GM23338 (cell line): ENCODE results near the gene AXIN1. TPM values are rescaled to one million over a fixed set of nuclear protein-coding genes. Genes with fewer than 3 reads are reported as not detected.

Source experiments
- ATAC-seq: fragments of 200-7000 bp; cut with Tn5 transposase; 3 replicates; pipeline ENCODE4 v1.9.1; 2020
- DNase-seq: peaks from one replicate; pipeline ENCODE4 v3.0.0-alpha.2; 2015; ENCODE audit warnings: low spot score
- H2AFZ ChIP-seq: fragments of 200-600 bp; sonication (generic); 2 replicates; pipeline ENCODE4 v1.8.0; 2016; ENCODE audit warnings: antibody characterized with exemption, mild to moderate bottlenecking, moderate library complexity
- H3F3A ChIP-seq: fragments of 200-600 bp; sonication (generic); replicated peaks from 2 replicates; pipeline ENCODE4 v1.8.0; 2017; ENCODE audit warnings: antibody characterized with exemption, mixed run types, low read depth
- H3K27ac ChIP-seq: fragments of 200-600 bp; sonication (generic); 2 replicates; pipeline ENCODE4 v1.6.1; 2016; ENCODE audit warnings: low read depth
- H3K27me3 ChIP-seq: fragments of 200-600 bp; sonication (generic); 2 replicates; pipeline ENCODE4 v1.8.0; 2016; ENCODE audit warnings: mild to moderate bottlenecking, mixed run types, moderate library complexity; ENCODE audit not compliant: insufficient read depth
- H3K36me3 ChIP-seq: fragments of 200-600 bp; sonication (generic); 2 replicates; pipeline ENCODE4 v1.8.0; 2016; ENCODE audit warnings: mild to moderate bottlenecking; ENCODE audit not compliant: insufficient read depth
- H3K4me1 ChIP-seq: fragments of 200-600 bp; sonication (generic); 2 replicates; pipeline ENCODE4 v1.8.0; 2016; ENCODE audit warnings: mild to moderate bottlenecking, moderate library complexity; ENCODE audit not compliant: insufficient read depth
- H3K4me2 ChIP-seq: fragments of 200-600 bp; sonication (generic); 2 replicates; pipeline ENCODE4 v1.7.1; 2017; ENCODE audit warnings: mixed run types
- H3K4me3 ChIP-seq: fragments of 200-600 bp; sonication (generic); 2 replicates; pipeline ENCODE4 v1.6.1; 2016; ENCODE audit warnings: mixed run types
- H3K79me2 ChIP-seq: fragments of 200-600 bp; sonication (generic); replicated peaks from 2 replicates; pipeline ENCODE4 v1.8.0; 2017; ENCODE audit warnings: mild to moderate bottlenecking; ENCODE audit not compliant: insufficient read depth
- H3K9me2 ChIP-seq: fragments of 200-600 bp; sonication (generic); 2 replicates; pipeline ENCODE4 v1.8.0; 2017; ENCODE audit not compliant: insufficient read depth
- H4K20me1 ChIP-seq: fragments of 200-600 bp; sonication (generic); replicated peaks from 2 replicates; pipeline ENCODE4 v1.8.0; 2017; ENCODE audit warnings: mild to moderate bottlenecking; ENCODE audit not compliant: insufficient read depth
- H3K27ac Mint-ChIP-seq: 2 replicates; pipeline ENCODE4 v1.8.0; 2020; ENCODE audit warnings: inconsistent platforms, mild to moderate bottlenecking, moderate library complexity, mixed read lengths
- H3K27me3 Mint-ChIP-seq: 3 replicates; pipeline ENCODE4 v1.8.0; 2022; ENCODE audit warnings: low read depth, mild to moderate bottlenecking, moderate library complexity, mixed read lengths, inconsistent platforms; ENCODE audit not compliant: insufficient read depth, poor library complexity
- H3K36me3 Mint-ChIP-seq: 3 replicates; pipeline ENCODE4 v1.8.0; 2021; ENCODE audit warnings: low read depth, mild to moderate bottlenecking, inconsistent platforms, moderate library complexity, mixed read lengths
- H3K4me1 Mint-ChIP-seq: 3 replicates; pipeline ENCODE4 v1.8.0; 2020; ENCODE audit warnings: mild to moderate bottlenecking, inconsistent platforms, mixed read lengths
- H3K4me3 Mint-ChIP-seq: 3 replicates; pipeline ENCODE4 v1.8.0; 2021; ENCODE audit warnings: moderate library complexity, mild to moderate bottlenecking, inconsistent platforms, mixed read lengths
- H3K9me3 Mint-ChIP-seq: 3 replicates; pipeline ENCODE4 v1.8.0; 2020; ENCODE audit warnings: moderate library complexity, mild to moderate bottlenecking, inconsistent platforms, mixed read lengths
- CREB1 ChIP-seq: fragments of 250-450 bp; sonication (Bioruptor Pico); IDR thresholded peaks from 2 replicates; pipeline ENCODE4 v1.5.0; 2020; ENCODE audit warnings: low read depth, mild to moderate bottlenecking, moderate library complexity
- CTCF ChIP-seq, 2 experiments: fragments of 200-600 bp in 1 of 2; sonication (generic) in 1 of 2; conservative IDR thresholded peaks; 2 replicates each; pipeline versions ENCODE4 v1.5.1 to v1.6.1; 2016 to 2017; ENCODE audit warnings: antibody characterized with exemption in 2 of 2, low read depth in 2 of 2, mild to moderate bottlenecking in 2 of 2, moderate library complexity in 1 of 2
- EZH2 ChIP-seq: fragments of 200-600 bp; sonication (generic); IDR thresholded peaks from one replicate; pipeline ENCODE4 v1.8.0; 2017; ENCODE audit warnings: antibody characterized with exemption, mild to moderate bottlenecking, low read depth; ENCODE audit not compliant: unreplicated experiment
- EZH2phosphoT487 ChIP-seq: fragments of 200-600 bp; sonication (generic); IDR thresholded peaks from one replicate; pipeline ENCODE4 v1.8.1; 2018; ENCODE audit warnings: antibody characterized with exemption; ENCODE audit not compliant: unreplicated experiment
- JUNB ChIP-seq: IDR thresholded peaks from one replicate; pipeline ENCODE4 v1.6.1; 2016; ENCODE audit warnings: antibody characterized with exemption; ENCODE audit not compliant: unreplicated experiment
- NANOG ChIP-seq: IDR thresholded peaks from 2 replicates; pipeline ENCODE4 v1.6.1; 2016; ENCODE audit warnings: antibody characterized with exemption, borderline replicate concordance
- POLR2AphosphoS5 ChIP-seq: IDR thresholded peaks from 2 replicates; pipeline ENCODE4 v1.6.1; 2016; ENCODE audit warnings: antibody characterized with exemption, low read depth
- REST ChIP-seq: IDR thresholded peaks from one replicate; pipeline ENCODE4 v1.6.1; 2018; ENCODE audit warnings: antibody characterized with exemption; ENCODE audit not compliant: unreplicated experiment
- STAT1 ChIP-seq: IDR thresholded peaks from one replicate; pipeline ENCODE4 v1.6.1; 2016; ENCODE audit warnings: antibody characterized with exemption; ENCODE audit not compliant: unreplicated experiment
- ZNF114 ChIP-seq: fragments of 250-450 bp; sonication (Bioruptor Pico); IDR thresholded peaks from 2 replicates; pipeline ENCODE4 v1.5.0; 2020; ENCODE audit warnings: mild to moderate bottlenecking, moderate library complexity
- ZNF331 ChIP-seq: fragments of 250-450 bp; sonication (Bioruptor Pico); IDR thresholded peaks from 2 replicates; pipeline ENCODE4 v1.5.0; 2020; ENCODE audit warnings: low read depth, mild to moderate bottlenecking, moderate library complexity
- ZNF462 ChIP-seq: fragments of 250-450 bp; sonication (Bioruptor Pico); IDR thresholded peaks from 2 replicates; pipeline ENCODE4 v1.5.0; 2020; ENCODE audit warnings: mild to moderate bottlenecking, moderate library complexity
- polyA plus RNA-seq: library from polyadenylated mRNA; unstranded; fragments of >200 nt; fragmentation: Nextera tagmentation; extraction: Ambion mirVana; gene quantifications from 2 replicates; pipeline ENCODE4 v1.2.1, GENCODE V29; 2016
- total RNA-seq: library from RNA; depleted of rRNA; stranded (reverse); fragments of >200 nt; shearing (Covaris generic); gene quantifications from 2 replicates; pipeline ENCODE4 v1.2.3, GENCODE V29; 2014
- TF ChIP-seq, protein P1 (sequence below): IDR thresholded peaks from 2 replicates; pipeline ENCODE4 v1.6.1; 2016; ENCODE audit warnings: antibody characterized with exemption

Gene AXIN1
- total and polyA plus RNA-seq, 2 experiments from 2014 or later, result 14.3 to 54.5 TPM

DNA sequence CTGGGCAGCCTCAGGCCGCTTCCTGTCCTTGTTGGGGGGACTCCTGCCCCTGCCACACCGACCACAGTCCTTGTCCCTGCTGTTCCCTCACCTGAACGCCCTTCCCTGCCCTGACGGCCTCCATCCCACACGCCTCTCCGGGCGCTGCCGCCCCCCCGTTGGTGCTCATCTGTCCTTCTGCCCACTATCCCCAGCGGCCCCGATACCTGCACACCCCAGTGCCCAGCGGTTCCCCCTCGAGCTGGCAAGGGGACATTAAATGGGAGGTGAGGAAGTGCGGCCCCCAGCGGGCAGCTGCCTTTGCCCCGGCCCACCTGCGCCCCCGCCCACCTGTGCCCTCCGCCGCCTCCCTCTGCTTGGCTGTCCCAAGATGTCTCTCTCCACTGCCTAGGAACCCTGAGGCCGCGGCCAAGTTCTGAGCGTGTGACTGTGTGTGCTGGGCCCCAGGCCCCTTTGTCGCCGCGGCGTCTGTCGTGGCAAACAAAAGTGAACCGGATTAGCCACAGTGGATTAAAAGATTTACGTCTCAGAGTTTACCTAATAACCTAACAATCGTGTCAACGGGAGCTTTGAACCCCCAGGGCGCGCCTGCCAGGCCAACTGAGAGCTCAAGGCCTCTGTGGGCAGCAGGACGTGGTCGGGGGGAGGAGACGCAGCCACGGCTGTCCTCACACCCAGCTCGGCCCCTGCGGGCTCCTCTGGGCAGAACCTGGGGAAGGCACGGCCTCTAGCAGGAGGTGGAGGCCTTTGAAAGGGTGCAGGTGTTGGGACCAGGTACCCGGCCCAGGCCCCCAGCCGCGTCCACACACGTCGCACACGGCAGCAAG is 7.6 kb upstream of the AXIN1 start:
- Mint-ChIP-seq H3K27me3 (peaks cover 15% of the 10 kb centered on the region), H3K36me3 (no peaks in the 10 kb centered on the region), H3K27ac (no peak overlapping the region), H3K4me1 (no peaks in the 10 kb centered on the region), H3K9me3 (no peaks in the 10 kb centered on the region), H3K4me3 (no peak overlapping the region)
- H3K4me1 ChIP-seq, result no peaks in the 10 kb centered on the region
- no peak overlapping the region for H3K4me2 ChIP-seq
- DNase-seq, result no peak
- H3K79me2 ChIP-seq, result no peaks in the 10 kb centered on the region
- no peak overlapping the region for H3K4me3 ChIP-seq
- H2AFZ ChIP-seq, result no peak overlapping the region
- H3K27me3 ChIP-seq, result no peaks in the 10 kb centered on the region
- TF ChIP-seq ZNF114 (no peak), CTCF (conservative IDR thresholded peaks at IDR 0.05; ENCODE audit: low read depth in 2 of 2) (no peak), REST (no peak), CREB1 (CRISPR knock-in tag) (no peak), EZH2 (no peak), NANOG (no peak), EZH2phosphoT487 (no peak), POLR2AphosphoS5 (no peak), ZNF331 (CRISPR knock-in tag) (no peak), STAT1 (no peak), ZNF462 (no peak), JUNB (no peak)
- TF ChIP-seq, protein P1, sequence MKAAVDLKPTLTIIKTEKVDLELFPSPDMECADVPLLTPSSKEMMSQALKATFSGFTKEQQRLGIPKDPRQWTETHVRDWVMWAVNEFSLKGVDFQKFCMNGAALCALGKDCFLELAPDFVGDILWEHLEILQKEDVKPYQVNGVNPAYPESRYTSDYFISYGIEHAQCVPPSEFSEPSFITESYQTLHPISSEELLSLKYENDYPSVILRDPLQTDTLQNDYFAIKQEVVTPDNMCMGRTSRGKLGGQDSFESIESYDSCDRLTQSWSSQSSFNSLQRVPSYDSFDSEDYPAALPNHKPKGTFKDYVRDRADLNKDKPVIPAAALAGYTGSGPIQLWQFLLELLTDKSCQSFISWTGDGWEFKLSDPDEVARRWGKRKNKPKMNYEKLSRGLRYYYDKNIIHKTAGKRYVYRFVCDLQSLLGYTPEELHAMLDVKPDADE, result no peak
- H3K9me2 ChIP-seq, result no peaks in the 10 kb centered on the region
- H3K27ac ChIP-seq, result no peak overlapping the region
- ATAC-seq, result no peak
- 0 out of 2 replicates have a peak, but pooled peaks cover 5% of the 10 kb centered on the region for H3F3A ChIP-seq
- no peaks in the 10 kb centered on the region for H4K20me1 ChIP-seq
- no peaks in the 10 kb centered on the region for H3K36me3 ChIP-seq
